ENCODE measurements around the gene SPATA17.

- no peak for TF ChIP-seq RFX5 (IDR thresholded peaks at IDR 0.05; ENCODE audit: borderline replicate concordance, low read depth, low read length)
- TF ChIP-seq CTCF (IDR thresholded peaks at IDR 0.05; ENCODE audit: control extremely low read depth in 1 of 3, insufficient read depth in 1 of 3, low read depth in 1 of 3, low read length in 3 of 3), result no peak
- no peak for TF ChIP-seq GTF2F1 (IDR thresholded peaks at IDR 0.05; ENCODE audit: borderline replicate concordance, low read depth, low read length)
- no peak for TF ChIP-seq TAF1 (IDR thresholded peaks at IDR 0.05; ENCODE audit: low read depth, low read length)
- no peak for TF ChIP-seq SUZ12 (IDR thresholded peaks at IDR 0.05; ENCODE audit: low read length)
- TF ChIP-seq BCL11A (IDR thresholded peaks at IDR 0.05; ENCODE audit: low read depth in 2 of 2, low read length in 2 of 2), result no peak
- TF ChIP-seq EZH2 (IDR thresholded peaks at IDR 0.05; ENCODE audit: low read depth, low read length, severe bottlenecking), result no peak
- no peak for TF ChIP-seq KDM5A (IDR thresholded peaks at IDR 0.05; ENCODE audit: low read length)
- no peak for TF ChIP-seq EGR1 (IDR thresholded peaks at IDR 0.05; ENCODE audit: borderline replicate concordance, low read depth, low read length)
- TF ChIP-seq EP300 (IDR thresholded peaks at IDR 0.05; ENCODE audit: borderline replicate concordance in 1 of 2, low read depth in 2 of 2, low read length in 2 of 2), result no peak
- no peak for TF ChIP-seq ZNF274 (IDR thresholded peaks at IDR 0.05; ENCODE audit: borderline replicate concordance, extremely low read depth, low read length)
Measured at GRCh38 chr1:217770918-217771317, 139.8 kb downstream of the SPATA17 start.

All from H1 (cell line).